Liver (tissue), 9 donors: ENCODE measurements around the gene STXBP4. TPM values are rescaled to one million over a fixed set of nuclear protein-coding genes. Genes with fewer than 3 reads are reported as not detected.

Experiments used
- DNase-seq: peaks from one replicate; pipeline ENCODE4 v3.0.0-alpha.2; 2017; ENCODE audit warnings: low spot score
- H3K27ac ChIP-seq, 2 donors: one replicate each; pipeline ENCODE4 v1.7.0; 2013; ENCODE audit warnings: inconsistent platforms in 2 of 2, low read length in 2 of 2, control low read depth in 1 of 2, low read depth in 1 of 2, mild to moderate bottlenecking in 1 of 2
- H3K27me3 ChIP-seq, 4 donors: one replicate each; pipeline versions ENCODE4 v1.6.1 to v1.7.0; 2013; ENCODE audit warnings: low read length in 3 of 4, inconsistent platforms in 1 of 4, mild to moderate bottlenecking in 1 of 4, moderate library complexity in 1 of 4; ENCODE audit not compliant: control insufficient read depth in 4 of 4, insufficient read depth in 4 of 4
- H3K36me3 ChIP-seq, 4 donors: one replicate each; pipeline versions ENCODE4 v1.6.1 to v1.7.0; 2013; ENCODE audit warnings: low read length in 3 of 4, mild to moderate bottlenecking in 3 of 4, low read depth in 1 of 4, moderate library complexity in 1 of 4; ENCODE audit not compliant: control insufficient read depth in 4 of 4, insufficient read depth in 3 of 4
- H3K4me1 ChIP-seq, 4 donors: one replicate each; pipeline versions ENCODE4 v1.6.1 to v1.7.0; 2013; ENCODE audit warnings: low read length in 3 of 4, mild to moderate bottlenecking in 3 of 4, moderate library complexity in 1 of 4; ENCODE audit not compliant: control insufficient read depth in 4 of 4, insufficient read depth in 4 of 4
- H3K4me3 ChIP-seq, 3 donors: one replicate each; pipeline versions ENCODE4 v1.6.1 to v1.7.0; 2013; ENCODE audit warnings: low read length in 3 of 3, control low read depth in 1 of 3, low read depth in 1 of 3, mild to moderate bottlenecking in 1 of 3
- H3K9ac ChIP-seq, 2 donors: one replicate each; pipeline ENCODE4 v1.7.0; 2013; ENCODE audit warnings: low read length in 2 of 2, mild to moderate bottlenecking in 2 of 2, moderate library complexity in 2 of 2, control low read depth in 1 of 2, low read depth in 1 of 2
- H3K9me3 ChIP-seq, 4 donors: one replicate each; pipeline versions ENCODE4 v1.6.1 to v1.7.0; 2013; ENCODE audit warnings: low read length in 3 of 4; ENCODE audit not compliant: control insufficient read depth in 4 of 4
- EGR1 ChIP-seq, 2 donors: IDR thresholded peaks; 2 replicates each; pipeline ENCODE4 v1.6.1; 2016 to 2018; ENCODE audit warnings: antibody characterized with exemption in 2 of 2, low read depth in 2 of 2
- FOXA1 ChIP-seq: IDR thresholded peaks from 2 replicates; pipeline ENCODE4 v1.6.1; 2016; ENCODE audit warnings: antibody characterized with exemption
- FOXA2 ChIP-seq: IDR thresholded peaks from 2 replicates; pipeline ENCODE4 v1.6.1; 2016; ENCODE audit warnings: antibody characterized with exemption
- GABPA ChIP-seq, 2 donors: IDR thresholded peaks in 1 of 2; conservative IDR thresholded peaks in 1 of 2; 2 replicates each; pipeline ENCODE4 v1.6.1; 2016; ENCODE audit warnings: antibody characterized with exemption in 2 of 2, mild to moderate bottlenecking in 1 of 2, moderate library complexity in 1 of 2
- HNF4A ChIP-seq, 2 donors: conservative IDR thresholded peaks; 2 replicates each; pipeline ENCODE4 v1.6.1; 2016; ENCODE audit warnings: antibody characterized with exemption in 2 of 2, mild to moderate bottlenecking in 2 of 2
- HNF4G ChIP-seq: IDR thresholded peaks from 2 replicates; pipeline ENCODE4 v1.6.1; 2016; ENCODE audit warnings: antibody characterized with exemption
- JUND ChIP-seq, 2 donors: IDR thresholded peaks; 2 replicates each; pipeline ENCODE4 v1.6.1; 2016; ENCODE audit warnings: antibody characterized with exemption in 2 of 2
- MAX ChIP-seq: IDR thresholded peaks from 2 replicates; pipeline ENCODE4 v1.6.1; 2016; ENCODE audit warnings: antibody characterized with exemption
- NR2F2 ChIP-seq: IDR thresholded peaks from 2 replicates; pipeline ENCODE4 v1.6.1; 2016; ENCODE audit warnings: antibody characterized with exemption
- RAD21 ChIP-seq, 2 donors: IDR thresholded peaks; 2 replicates each; pipeline ENCODE4 v1.6.1; 2016; ENCODE audit warnings: antibody characterized with exemption in 2 of 2, mild to moderate bottlenecking in 2 of 2
- RXRA ChIP-seq, 2 donors: IDR thresholded peaks; 2 replicates each; pipeline ENCODE4 v1.6.1; 2017 to 2018; ENCODE audit warnings: antibody characterized with exemption in 2 of 2, mild to moderate bottlenecking in 1 of 2
- SP1 ChIP-seq: IDR thresholded peaks from 2 replicates; pipeline ENCODE4 v1.6.1; 2018; ENCODE audit warnings: antibody characterized with exemption, mild to moderate bottlenecking
- TAF1 ChIP-seq: conservative IDR thresholded peaks from 2 replicates; pipeline ENCODE4 v1.6.1; 2016; ENCODE audit warnings: antibody characterized with exemption, mild to moderate bottlenecking
- YY1 ChIP-seq: IDR thresholded peaks from 2 replicates; pipeline ENCODE4 v1.6.1; 2016; ENCODE audit warnings: antibody characterized with exemption, mild to moderate bottlenecking
- ZBTB33 ChIP-seq: IDR thresholded peaks from 2 replicates; pipeline ENCODE4 v1.6.1; 2016; ENCODE audit warnings: antibody characterized with exemption
- WGBS: extraction: QIAGEN DNeasy Blood & Tissue Kit; methylation state at CpG from one replicate; pipeline ENCODE4 v1.1.7; 2013; 5-methylcytosine and 5-hydroxymethylcytosine counted together
- polyA plus RNA-seq, 2 donors: library from polyadenylated mRNA; stranded (reverse) in 1 of 2; unstranded in 1 of 2; fragments of 200-250 nt in 1 of 2; fragments of >200 nt in 1 of 2; fragmentation: Nextera tagmentation in 1 of 2; extraction: Ambion mirVana in 1 of 2; gene quantifications; one replicate each; pipeline versions ENCODE4 v1.2.1 to v1.2.3, GENCODE V29; 2013 to 2015
- total RNA-seq, 2 donors: library from RNA; depleted of rRNA; stranded (reverse); fragments of >200 nt; gene quantifications; one replicate each; pipeline ENCODE4 v1.2.3, GENCODE V29; 2014
- TF ChIP-seq, protein P1 (sequence below): IDR thresholded peaks from 2 replicates; pipeline ENCODE4 v1.6.1; 2016; ENCODE audit warnings: antibody characterized with exemption, mild to moderate bottlenecking
- TF ChIP-seq, protein P2 (sequence below): fragments of 150-350 bp; IDR thresholded peaks from 2 replicates; pipeline ENCODE4 v1.5.1; 2017; ENCODE audit warnings: improper control_type of control experiment, low read depth, low read length; ENCODE audit not compliant: missing input control
- TF ChIP-seq, protein P3 (sequence below): IDR thresholded peaks from 2 replicates; pipeline ENCODE4 v1.6.1; 2016; ENCODE audit warnings: antibody characterized with exemption
- donor health status: healthy.
- donor health status: healthy.
- donor health status: healthy.
- donor health status: healthy.
- donor health status: healthy.

STXBP4 gene
- total and polyA plus RNA-seq, 4 donors = 1.5 to 12.6 (median 3.5) TPM

DNA sequence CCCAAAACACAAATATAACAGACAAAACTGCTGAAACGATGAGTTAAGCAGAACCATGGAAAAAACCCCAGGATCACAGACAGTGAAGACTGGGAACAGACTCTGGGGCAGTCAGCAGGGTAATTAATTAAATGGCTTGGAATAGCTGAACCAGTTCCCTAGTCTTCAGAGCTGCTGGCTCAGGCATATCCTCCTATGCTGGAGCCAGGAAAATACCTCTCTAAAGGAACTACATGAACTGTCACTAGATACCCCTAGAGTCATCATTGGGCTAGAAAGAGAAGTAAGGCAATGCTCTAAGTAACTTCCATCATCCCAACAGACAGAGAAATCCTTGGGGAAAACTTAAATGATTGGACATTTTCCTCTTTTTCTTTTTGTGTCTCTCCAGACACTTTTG is 113.0 kb downstream of the STXBP4 start:
- H3K9me3 ChIP-seq = no peaks in the 10 kb centered on the region
- no peak for DNase-seq
- H3K4me3 ChIP-seq = no peak overlapping the region
- no peak overlapping the region for H3K27ac ChIP-seq
- TF ChIP-seq RAD21 (IDR thresholded peaks at IDR 0.05) (no peak), MAX (no peak), YY1 (no peak), TAF1 (no peak), SP1 (no peak), RXRA (IDR thresholded peaks at IDR 0.05) (no peak), JUND (IDR thresholded peaks at IDR 0.05) (no peak), FOXA2 (no peak), ZBTB33 (no peak), FOXA1 (no peak), HNF4G (no peak), EGR1 (IDR thresholded peaks at IDR 0.05; ENCODE audit: low read depth in 2 of 2) (no peak), NR2F2 (no peak), GABPA (IDR thresholded peaks at IDR 0.05 in 1 of 2, conservative IDR thresholded peaks at IDR 0.05 in 1 of 2) (no peak), HNF4A (conservative IDR thresholded peaks at IDR 0.05) (no peak)
- TF ChIP-seq, protein P1, sequence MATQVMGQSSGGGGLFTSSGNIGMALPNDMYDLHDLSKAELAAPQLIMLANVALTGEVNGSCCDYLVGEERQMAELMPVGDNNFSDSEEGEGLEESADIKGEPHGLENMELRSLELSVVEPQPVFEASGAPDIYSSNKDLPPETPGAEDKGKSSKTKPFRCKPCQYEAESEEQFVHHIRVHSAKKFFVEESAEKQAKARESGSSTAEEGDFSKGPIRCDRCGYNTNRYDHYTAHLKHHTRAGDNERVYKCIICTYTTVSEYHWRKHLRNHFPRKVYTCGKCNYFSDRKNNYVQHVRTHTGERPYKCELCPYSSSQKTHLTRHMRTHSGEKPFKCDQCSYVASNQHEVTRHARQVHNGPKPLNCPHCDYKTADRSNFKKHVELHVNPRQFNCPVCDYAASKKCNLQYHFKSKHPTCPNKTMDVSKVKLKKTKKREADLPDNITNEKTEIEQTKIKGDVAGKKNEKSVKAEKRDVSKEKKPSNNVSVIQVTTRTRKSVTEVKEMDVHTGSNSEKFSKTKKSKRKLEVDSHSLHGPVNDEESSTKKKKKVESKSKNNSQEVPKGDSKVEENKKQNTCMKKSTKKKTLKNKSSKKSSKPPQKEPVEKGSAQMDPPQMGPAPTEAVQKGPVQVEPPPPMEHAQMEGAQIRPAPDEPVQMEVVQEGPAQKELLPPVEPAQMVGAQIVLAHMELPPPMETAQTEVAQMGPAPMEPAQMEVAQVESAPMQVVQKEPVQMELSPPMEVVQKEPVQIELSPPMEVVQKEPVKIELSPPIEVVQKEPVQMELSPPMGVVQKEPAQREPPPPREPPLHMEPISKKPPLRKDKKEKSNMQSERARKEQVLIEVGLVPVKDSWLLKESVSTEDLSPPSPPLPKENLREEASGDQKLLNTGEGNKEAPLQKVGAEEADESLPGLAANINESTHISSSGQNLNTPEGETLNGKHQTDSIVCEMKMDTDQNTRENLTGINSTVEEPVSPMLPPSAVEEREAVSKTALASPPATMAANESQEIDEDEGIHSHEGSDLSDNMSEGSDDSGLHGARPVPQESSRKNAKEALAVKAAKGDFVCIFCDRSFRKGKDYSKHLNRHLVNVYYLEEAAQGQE = no peak
- TF ChIP-seq, protein P2, sequence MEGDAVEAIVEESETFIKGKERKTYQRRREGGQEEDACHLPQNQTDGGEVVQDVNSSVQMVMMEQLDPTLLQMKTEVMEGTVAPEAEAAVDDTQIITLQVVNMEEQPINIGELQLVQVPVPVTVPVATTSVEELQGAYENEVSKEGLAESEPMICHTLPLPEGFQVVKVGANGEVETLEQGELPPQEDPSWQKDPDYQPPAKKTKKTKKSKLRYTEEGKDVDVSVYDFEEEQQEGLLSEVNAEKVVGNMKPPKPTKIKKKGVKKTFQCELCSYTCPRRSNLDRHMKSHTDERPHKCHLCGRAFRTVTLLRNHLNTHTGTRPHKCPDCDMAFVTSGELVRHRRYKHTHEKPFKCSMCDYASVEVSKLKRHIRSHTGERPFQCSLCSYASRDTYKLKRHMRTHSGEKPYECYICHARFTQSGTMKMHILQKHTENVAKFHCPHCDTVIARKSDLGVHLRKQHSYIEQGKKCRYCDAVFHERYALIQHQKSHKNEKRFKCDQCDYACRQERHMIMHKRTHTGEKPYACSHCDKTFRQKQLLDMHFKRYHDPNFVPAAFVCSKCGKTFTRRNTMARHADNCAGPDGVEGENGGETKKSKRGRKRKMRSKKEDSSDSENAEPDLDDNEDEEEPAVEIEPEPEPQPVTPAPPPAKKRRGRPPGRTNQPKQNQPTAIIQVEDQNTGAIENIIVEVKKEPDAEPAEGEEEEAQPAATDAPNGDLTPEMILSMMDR = no peak
- TF ChIP-seq, protein P3, sequence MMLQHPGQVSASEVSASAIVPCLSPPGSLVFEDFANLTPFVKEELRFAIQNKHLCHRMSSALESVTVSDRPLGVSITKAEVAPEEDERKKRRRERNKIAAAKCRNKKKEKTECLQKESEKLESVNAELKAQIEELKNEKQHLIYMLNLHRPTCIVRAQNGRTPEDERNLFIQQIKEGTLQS = no peak
- no peak overlapping the region for H3K9ac ChIP-seq
- WGBS = 95% methylated on average over 1 of the region's 1 CpG
- H3K36me3 ChIP-seq = no peaks in the 10 kb centered on the region
- H3K4me1 ChIP-seq = no peaks in the 10 kb centered on the region
- H3K27me3 ChIP-seq = no peaks in the 10 kb centered on the region

DNA sequence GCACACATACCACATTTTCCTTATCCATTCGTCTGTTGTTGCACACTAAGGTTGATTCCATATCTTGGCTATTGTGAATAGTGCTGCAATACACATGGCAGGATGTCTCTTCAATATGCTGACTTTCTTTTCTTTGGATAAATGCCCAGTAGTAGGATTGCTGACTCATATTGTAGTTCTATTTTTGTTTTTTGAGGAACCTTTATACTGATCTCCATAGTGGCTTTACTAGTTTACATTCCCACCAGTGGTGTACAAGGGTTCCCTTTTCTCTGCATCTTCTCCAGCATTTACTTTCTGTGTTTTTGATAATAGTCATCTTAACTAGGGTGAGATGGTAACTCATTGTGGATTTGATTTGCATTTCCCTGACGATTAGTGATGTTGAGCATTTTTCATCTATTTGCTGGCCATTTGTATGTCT is 118.1 kb downstream of the STXBP4 start:
- no peak for DNase-seq
- no peaks in the 10 kb centered on the region for H3K4me1 ChIP-seq
- no peak overlapping the region for H3K9ac ChIP-seq
- H3K27ac ChIP-seq = no peak overlapping the region
- 64% methylated on average over 2 of the region's 2 CpGs for WGBS
- H3K36me3 ChIP-seq = no peaks in the 10 kb centered on the region
- no peak overlapping the region for H3K4me3 ChIP-seq
- H3K27me3 ChIP-seq = no peaks in the 10 kb centered on the region
- no peak for TF ChIP-seq GABPA (IDR thresholded peaks at IDR 0.05 in 1 of 2, conservative IDR thresholded peaks at IDR 0.05 in 1 of 2)
- no peak for TF ChIP-seq HNF4G
- no peak for TF ChIP-seq YY1
- no peak for TF ChIP-seq FOXA1
- no peak for TF ChIP-seq JUND (IDR thresholded peaks at IDR 0.05)
- no peak for TF ChIP-seq FOXA2
- no peak for TF ChIP-seq RAD21 (IDR thresholded peaks at IDR 0.05)
- no peak for TF ChIP-seq HNF4A (conservative IDR thresholded peaks at IDR 0.05)
- TF ChIP-seq RXRA (IDR thresholded peaks at IDR 0.05) = no peak
- TF ChIP-seq MAX = no peak
- H3K9me3 ChIP-seq = no peaks in the 10 kb centered on the region
